ENCODE measurements around the gene TIMM50.

Gene TIMM50

DNA sequence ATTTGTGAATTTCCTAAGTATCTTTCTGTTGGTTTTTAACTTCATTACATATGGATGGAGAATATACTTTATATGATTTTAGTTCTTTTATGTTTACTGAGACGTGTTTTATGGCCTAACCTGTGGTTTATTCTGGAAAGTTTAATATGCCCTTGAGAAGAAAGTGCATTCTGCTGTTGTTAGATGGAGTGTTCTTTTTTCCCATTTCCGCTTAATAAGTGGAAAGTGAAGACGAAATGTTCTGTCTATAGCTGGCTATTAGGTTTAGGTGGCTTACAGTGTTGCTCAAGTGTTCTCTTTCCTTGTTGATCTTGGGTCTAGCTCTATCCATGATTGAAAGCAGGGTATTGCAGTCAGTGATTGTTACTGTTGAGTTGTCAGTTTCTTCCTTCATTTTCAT lies 17.2 kb upstream of the TIMM50 start:
- TF ChIP-seq, protein P1, sequence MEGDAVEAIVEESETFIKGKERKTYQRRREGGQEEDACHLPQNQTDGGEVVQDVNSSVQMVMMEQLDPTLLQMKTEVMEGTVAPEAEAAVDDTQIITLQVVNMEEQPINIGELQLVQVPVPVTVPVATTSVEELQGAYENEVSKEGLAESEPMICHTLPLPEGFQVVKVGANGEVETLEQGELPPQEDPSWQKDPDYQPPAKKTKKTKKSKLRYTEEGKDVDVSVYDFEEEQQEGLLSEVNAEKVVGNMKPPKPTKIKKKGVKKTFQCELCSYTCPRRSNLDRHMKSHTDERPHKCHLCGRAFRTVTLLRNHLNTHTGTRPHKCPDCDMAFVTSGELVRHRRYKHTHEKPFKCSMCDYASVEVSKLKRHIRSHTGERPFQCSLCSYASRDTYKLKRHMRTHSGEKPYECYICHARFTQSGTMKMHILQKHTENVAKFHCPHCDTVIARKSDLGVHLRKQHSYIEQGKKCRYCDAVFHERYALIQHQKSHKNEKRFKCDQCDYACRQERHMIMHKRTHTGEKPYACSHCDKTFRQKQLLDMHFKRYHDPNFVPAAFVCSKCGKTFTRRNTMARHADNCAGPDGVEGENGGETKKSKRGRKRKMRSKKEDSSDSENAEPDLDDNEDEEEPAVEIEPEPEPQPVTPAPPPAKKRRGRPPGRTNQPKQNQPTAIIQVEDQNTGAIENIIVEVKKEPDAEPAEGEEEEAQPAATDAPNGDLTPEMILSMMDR (IDR thresholded peaks at IDR 0.05): no peak

DNA sequence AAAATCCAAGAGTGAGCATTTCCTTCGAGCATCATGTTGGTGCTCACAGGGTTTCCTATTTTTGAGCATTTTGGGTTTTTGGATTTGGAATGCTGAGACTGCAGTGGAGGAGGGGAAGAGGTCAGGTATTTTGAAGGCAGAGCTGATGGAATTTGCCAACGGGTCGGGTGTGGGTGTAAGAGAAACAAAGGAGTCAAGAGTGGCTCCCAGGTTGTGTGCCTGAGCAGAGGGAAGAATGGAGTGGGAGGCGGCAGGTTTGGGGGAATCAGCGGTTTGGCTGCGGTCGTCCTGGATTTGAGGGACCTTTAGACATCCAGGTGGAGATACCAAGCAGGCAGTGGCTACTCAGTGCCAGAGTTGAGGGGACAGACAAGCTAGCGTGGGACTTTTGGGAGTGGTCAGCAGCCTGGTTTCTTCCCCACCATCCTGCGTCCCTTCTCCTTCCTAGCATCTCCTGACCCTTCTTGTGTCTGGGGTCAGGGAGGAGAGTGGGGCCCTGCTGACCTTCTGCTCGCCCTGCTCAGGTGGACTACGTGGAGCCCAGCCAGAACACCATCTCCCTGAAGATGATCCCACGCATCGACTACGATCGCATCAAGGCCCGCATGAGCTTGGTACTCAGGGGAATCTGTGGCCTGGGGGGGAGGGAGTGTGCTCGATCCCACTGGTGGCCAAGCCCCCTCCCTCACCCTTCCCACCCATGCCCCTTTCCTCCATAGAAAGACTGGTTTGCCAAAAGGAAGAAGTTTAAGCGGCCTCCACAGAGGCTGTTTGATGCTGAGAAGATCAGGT lies 14.5 kb upstream of the TIMM50 start:
- TF ChIP-seq, protein P1 (IDR thresholded peaks at IDR 0.05): no peak

DNA sequence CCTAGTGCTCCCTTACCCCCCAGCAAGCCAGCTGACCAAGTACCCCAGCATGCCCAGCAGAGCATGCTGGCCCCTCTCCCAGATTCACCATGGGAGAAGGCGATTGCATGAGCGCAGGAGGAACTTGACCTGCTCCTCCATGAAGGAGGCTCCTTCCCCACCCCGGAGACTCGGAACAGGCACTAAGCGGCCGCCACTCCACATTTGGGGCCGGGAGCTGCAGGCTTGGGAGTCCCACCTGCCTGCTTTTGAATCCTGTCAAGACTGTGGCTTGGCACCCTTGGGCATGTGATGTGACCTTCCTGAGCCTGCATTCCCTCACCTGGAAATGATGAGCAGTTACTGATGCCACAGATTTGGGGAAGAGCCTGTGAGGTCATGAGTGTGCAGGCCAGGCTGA lies 12.7 kb upstream of the TIMM50 start:
- TF ChIP-seq, protein P1 (IDR thresholded peaks at IDR 0.05): no peak

DNA sequence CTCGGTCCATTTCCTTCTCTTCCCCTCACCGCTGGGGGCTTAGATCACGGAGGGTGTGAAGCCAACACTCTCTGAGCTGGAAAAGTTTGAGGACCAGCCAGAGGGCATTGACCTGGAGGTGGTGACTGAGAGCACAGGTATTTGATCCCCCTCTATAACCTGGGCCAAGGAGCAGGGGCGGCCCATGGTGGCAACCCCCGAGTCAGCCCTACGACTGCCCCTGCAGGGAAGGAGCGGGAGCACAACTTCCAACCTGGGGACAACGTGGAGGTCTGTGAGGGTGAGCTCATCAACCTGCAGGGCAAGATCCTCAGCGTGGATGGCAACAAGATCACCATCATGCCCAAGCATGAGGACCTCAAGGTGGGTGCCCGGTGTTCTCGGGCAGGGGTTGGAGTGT lies 11.6 kb upstream of the TIMM50 start:
- TF ChIP-seq, protein P1 (IDR thresholded peaks at IDR 0.05): no peak

DNA sequence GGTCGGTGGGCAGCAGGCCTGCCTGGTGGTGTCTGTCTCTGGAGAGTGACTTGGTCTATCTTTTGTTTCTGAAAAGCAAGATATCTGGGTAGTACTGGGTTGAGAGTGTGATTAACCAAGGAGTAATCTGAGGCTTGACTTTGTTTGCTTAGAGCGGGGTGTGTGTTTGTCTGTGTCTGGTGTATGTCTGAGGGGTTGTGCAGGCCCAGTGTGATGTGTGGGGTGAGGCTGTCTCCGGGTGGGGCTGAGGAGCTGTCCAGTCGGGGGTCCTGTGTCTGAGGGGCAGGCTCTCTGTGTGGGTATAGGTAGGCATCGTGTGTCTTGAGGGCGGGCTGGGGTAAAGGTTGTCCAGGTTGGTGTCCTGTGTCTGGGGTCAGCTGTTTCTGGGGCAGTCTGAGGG lies 11.1 kb upstream of the TIMM50 start:
- TF ChIP-seq, protein P1 (IDR thresholded peaks at IDR 0.05): no peak

DNA sequence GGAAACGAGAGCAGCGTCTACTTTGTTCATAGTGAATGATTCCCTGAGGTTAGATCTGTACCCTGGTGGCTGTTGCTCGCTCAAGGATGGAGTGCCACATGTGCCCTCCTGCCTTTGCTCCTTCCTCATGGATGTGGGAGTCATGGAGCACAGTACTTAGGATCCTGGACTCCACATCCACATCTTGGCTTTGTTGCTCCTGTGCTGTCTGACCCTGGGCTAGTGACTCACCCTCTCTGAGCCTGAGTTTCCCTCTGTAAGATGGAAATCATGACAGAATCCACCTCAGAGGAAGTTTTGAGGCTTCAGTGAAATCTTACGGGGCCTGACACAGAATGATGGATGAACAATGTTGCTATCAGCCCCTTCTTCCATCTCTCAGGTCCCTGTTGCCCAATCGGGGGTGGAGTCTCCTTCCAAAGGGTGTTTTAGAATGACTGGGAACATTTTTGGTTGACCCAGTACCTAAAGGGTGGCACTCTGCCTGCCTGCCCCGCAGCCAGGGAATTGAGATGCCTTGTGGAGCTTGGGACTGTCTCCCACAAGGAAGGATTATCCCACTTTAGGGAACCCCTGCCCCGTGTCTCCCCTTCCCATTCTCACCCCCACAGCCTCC lies 9.8 kb upstream of the TIMM50 start:
- TF ChIP-seq, protein P1 (IDR thresholded peaks at IDR 0.05): no peak

DNA sequence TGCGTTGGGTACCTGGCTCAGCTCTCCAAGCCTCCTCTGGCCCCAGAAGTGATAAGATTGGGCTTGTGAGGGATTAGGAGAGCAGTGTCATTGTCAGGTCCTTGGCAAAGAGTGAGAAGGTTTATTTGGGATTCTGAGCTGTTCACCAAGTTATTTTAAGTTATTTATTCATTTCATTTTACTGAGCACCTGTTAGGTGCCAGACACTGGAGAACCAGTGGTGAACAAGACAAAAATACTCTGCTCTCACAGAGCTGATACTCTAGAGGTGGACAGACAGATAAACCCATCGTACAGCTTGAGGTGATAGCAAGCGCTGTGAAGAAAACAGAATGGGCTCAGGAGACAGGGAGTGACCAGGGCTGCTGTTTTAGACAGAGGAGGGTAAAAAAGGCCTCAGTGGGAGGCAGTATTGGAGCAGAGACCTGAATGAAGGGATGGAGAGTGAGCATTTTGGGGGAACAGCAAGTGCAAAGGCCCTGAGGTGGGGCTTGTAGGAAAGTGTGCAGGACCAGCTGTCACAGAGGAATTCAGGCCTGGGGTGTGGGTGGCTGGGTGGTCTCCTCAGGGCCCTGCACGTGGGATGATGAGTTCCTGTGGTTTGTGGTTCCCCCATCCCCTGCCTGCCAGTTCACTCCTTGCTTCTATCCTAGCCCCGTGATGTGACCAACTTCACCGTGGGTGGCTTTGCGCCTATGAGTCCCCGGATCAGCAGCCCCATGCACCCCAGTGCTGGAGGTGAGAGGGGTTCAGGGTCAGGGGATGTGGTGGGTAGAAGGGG lies 8.7 kb upstream of the TIMM50 start:
- TF ChIP-seq, protein P1 (IDR thresholded peaks at IDR 0.05): no peak

Measured in LNCAP (cell line).